ENCODE data around the gene TRPM4. TPM values are rescaled to one million over a fixed set of nuclear protein-coding genes. Genes with fewer than 3 reads are reported as not detected.

Gene TRPM4
- total and polyA plus RNA-seq, 2 donors (not counting 3 experiments of a cell fraction or from before 2014, with no cell fraction given), result 17.6 to 38.9 TPM

DNA sequence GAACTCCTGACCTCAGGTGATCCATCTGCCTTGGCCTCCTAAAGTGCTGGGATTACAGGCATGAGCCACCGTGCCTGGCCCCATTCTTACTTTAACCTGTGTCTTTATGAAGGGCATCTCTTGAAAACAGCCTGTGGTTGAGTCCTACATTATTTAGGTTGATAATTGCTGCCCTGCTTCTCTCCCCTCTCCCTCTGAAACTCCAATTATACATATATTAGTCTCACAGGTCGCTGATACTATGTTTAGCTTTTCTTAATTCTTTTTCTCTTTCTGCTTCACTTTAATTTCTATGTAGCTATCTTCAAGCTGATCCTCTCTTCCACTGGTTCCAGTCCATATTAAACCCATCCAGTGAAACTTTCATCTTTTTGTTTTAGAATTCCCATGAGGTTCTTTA lies 92.3 kb downstream of the TRPM4 start:
- no TSS peak for BruUV-seq (replicated peaks)
- Histone ChIP-seq H3K9me3 (replicated peaks; ENCODE audit: control insufficient read depth, insufficient read depth, low read length) (no peaks in the 10 kb centered on the region), H3K27ac (ENCODE audit: insufficient read depth, low read depth, low read length) (no peak overlapping the region), H4K20me1 (replicated peaks; ENCODE audit: control insufficient read depth, extremely low read depth, insufficient read depth, low read length) (no peaks in the 10 kb centered on the region), H3K79me2 (ENCODE audit: control insufficient read depth, insufficient read depth, low read length) (no peaks in the 10 kb centered on the region), H2AFZ (ENCODE audit: low read depth, low read length) (no peak overlapping the region), H3K4me3 (replicated peaks in 1 of 3; ENCODE audit: insufficient read depth in 1 of 3, low read depth in 1 of 3, low read length in 3 of 3) (no peak overlapping the region), H3K4me2 (ENCODE audit: insufficient read depth, low read length) (no peak overlapping the region), H3K36me3 (ENCODE audit: control insufficient read depth in 2 of 2, extremely low read depth in 1 of 2, insufficient read depth in 2 of 2, low read length in 2 of 2) (no peaks in the 10 kb centered on the region), H3K27me3 (ENCODE audit: control insufficient read depth in 2 of 2, insufficient read depth in 2 of 2, low read length in 2 of 2) (peaks cover 0 to 2% of the 10 kb centered on the region in 2 experiments), H3K9ac (replicated peaks; ENCODE audit: extremely low read depth, insufficient read depth, low read length) (no peak overlapping the region), H3K4me1 (ENCODE audit: control insufficient read depth, extremely low read depth, insufficient read depth, low read length) (no peaks in the 10 kb centered on the region), H3K9me1 (replicated peaks; ENCODE audit: control insufficient read depth, extremely low read depth, insufficient read depth, low read length) (no peaks in the 10 kb centered on the region)
- TF ChIP-seq POLR2AphosphoS5 (IDR thresholded peaks at IDR 0.05; ENCODE audit: insufficient read depth, low read depth, low read length) (no peak), EZH2 (IDR thresholded peaks at IDR 0.05; ENCODE audit: borderline replicate concordance, low read depth, low read length, severe bottlenecking) (no peak), GATA2 (IDR thresholded peaks at IDR 0.05; ENCODE audit: insufficient read depth, insufficient read length, low read depth, low read length) (no peak), MYC (IDR thresholded peaks at IDR 0.05; ENCODE audit: low read depth, low read length) (no peak)
- dilution Hi-C loops (cut with MboI; ENCODE audit: extremely low pct_ligation_motif_present, low sequenced_read_pairs), result no loop called here
- FAIRE-seq (no peak), DNase-seq (ENCODE audit: low read depth, low spot score) (no peak)
- intact Hi-C loops (cut with micrococcal nuclease), result loop anchor here (10.0 kb wide), 1 partner anchor 1925 kb away; no protein-coding TSS in a partner anchor
- POLR2A ChIA-PET, result no interaction called here
- CTCF ChIA-PET, result interaction anchor here (0.8 to 1.5 kb wide), 5 partner anchors 10 to 190 kb away, joined by 3 to 6 read pairs (median 3); no protein-coding TSS in a partner anchor

DNA sequence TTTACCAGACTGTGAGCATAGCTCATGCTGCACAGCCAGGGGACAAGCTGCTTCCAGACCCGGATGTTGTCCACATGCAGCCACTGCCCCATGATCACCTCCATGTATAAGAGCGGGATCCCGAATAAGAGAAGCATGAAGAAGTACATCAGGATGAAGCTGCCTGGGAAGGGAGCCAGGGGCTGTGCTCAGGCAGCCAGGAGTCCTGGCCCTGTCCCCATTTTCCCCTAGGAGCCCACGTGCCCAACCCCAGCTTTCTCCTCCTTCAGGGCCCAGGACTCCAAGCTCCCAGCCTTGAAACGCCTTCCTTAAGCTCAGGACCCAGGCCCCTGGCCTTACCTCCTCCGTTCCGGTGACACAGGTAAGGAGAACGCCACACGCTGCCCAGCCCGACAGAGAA lies 98.1 kb downstream of the TRPM4 start:
- H3K9me3 ChIP-seq (replicated peaks; ENCODE audit: control insufficient read depth, insufficient read depth, low read length), result no peaks in the 10 kb centered on the region
- H4K20me1 ChIP-seq (replicated peaks; ENCODE audit: control insufficient read depth, extremely low read depth, insufficient read depth, low read length), result no peaks in the 10 kb centered on the region
- dilution Hi-C loops (cut with MboI; ENCODE audit: extremely low pct_ligation_motif_present, low sequenced_read_pairs), result no loop called here
- DNase-seq (ENCODE audit: low read depth, low spot score) (no peak), FAIRE-seq (no peak)
- intact Hi-C loops (cut with micrococcal nuclease), result loop anchor here (10.0 kb wide), 1 partner anchor 1919 kb away; no protein-coding TSS in a partner anchor
- no peak overlapping the region for H3K9ac ChIP-seq (replicated peaks; ENCODE audit: extremely low read depth, insufficient read depth, low read length)
- ChIA-PET CTCF (interaction anchor here (1.2 to 1.6 kb wide), 3 partner anchors 14 to 256 kb away, joined by 3 to 4 read pairs (median 3); no protein-coding TSS in a partner anchor), POLR2A (no interaction called here)
- no peaks in the 10 kb centered on the region for H3K27me3 ChIP-seq (ENCODE audit: control insufficient read depth in 2 of 2, insufficient read depth in 2 of 2, low read length in 2 of 2)
- H3K27ac ChIP-seq (ENCODE audit: insufficient read depth, low read depth, low read length), result no peak overlapping the region
- no peaks in the 10 kb centered on the region for H3K9me1 ChIP-seq (replicated peaks; ENCODE audit: control insufficient read depth, extremely low read depth, insufficient read depth, low read length)
- H3K36me3 ChIP-seq (ENCODE audit: control insufficient read depth in 2 of 2, extremely low read depth in 1 of 2, insufficient read depth in 2 of 2, low read length in 2 of 2), result no peaks in the 10 kb centered on the region
- no peak for TF ChIP-seq FOS (IDR thresholded peaks at IDR 0.05; ENCODE audit: borderline replicate concordance, insufficient read depth, low read length)
- TF ChIP-seq, protein P1, sequence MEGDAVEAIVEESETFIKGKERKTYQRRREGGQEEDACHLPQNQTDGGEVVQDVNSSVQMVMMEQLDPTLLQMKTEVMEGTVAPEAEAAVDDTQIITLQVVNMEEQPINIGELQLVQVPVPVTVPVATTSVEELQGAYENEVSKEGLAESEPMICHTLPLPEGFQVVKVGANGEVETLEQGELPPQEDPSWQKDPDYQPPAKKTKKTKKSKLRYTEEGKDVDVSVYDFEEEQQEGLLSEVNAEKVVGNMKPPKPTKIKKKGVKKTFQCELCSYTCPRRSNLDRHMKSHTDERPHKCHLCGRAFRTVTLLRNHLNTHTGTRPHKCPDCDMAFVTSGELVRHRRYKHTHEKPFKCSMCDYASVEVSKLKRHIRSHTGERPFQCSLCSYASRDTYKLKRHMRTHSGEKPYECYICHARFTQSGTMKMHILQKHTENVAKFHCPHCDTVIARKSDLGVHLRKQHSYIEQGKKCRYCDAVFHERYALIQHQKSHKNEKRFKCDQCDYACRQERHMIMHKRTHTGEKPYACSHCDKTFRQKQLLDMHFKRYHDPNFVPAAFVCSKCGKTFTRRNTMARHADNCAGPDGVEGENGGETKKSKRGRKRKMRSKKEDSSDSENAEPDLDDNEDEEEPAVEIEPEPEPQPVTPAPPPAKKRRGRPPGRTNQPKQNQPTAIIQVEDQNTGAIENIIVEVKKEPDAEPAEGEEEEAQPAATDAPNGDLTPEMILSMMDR (IDR thresholded peaks at IDR 0.05; ENCODE audit: extremely low read depth in 1 of 2, insufficient read depth in 1 of 2, low read depth in 1 of 2, low read length in 2 of 2), result no peak
- no peaks in the 10 kb centered on the region for H3K79me2 ChIP-seq (ENCODE audit: control insufficient read depth, insufficient read depth, low read length)
- H2AFZ ChIP-seq (ENCODE audit: low read depth, low read length), result no peak overlapping the region
- no peak overlapping the region for H3K4me3 ChIP-seq (replicated peaks in 1 of 3; ENCODE audit: insufficient read depth in 1 of 3, low read depth in 1 of 3, low read length in 3 of 3)
- H3K4me1 ChIP-seq (ENCODE audit: control insufficient read depth, extremely low read depth, insufficient read depth, low read length), result no peaks in the 10 kb centered on the region
- no TSS peak for BruUV-seq (replicated peaks)
- H3K4me2 ChIP-seq (ENCODE audit: insufficient read depth, low read length), result no peak overlapping the region

Data from endothelial cell of umbilical vein (primary cell).